LNCAP (cell line): ENCODE results near the gene SLC38A8.

ENCODE experiments used
- CTCF ChIP-seq: fragments of 450-650 bp; IDR thresholded peaks from 2 replicates; pipeline ENCODE4 v1.5.1; 2017; ENCODE audit warnings: mild to moderate bottlenecking

Gene SLC38A8

GRCh38 chr16:84022644-84023043 lies 20.0 kb downstream of the SLC38A8 start:
- TF ChIP-seq CTCF: no peak

- no peak for TF ChIP-seq CTCF
Observed at GRCh38 chr16:84021488-84021887, 21.1 kb downstream of the SLC38A8 start.

- no peak for TF ChIP-seq CTCF
Observed at GRCh38 chr16:84020353-84020752, 22.2 kb downstream of the SLC38A8 start.

GRCh38 chr16:84018710-84019109 lies 23.9 kb downstream of the SLC38A8 start:
- TF ChIP-seq CTCF: no peak

- no peak for TF ChIP-seq CTCF
Observed at GRCh38 chr16:84016477-84016876, 26.1 kb downstream of the SLC38A8 start.

GRCh38 chr16:84015399-84015798 lies 27.2 kb downstream of the SLC38A8 start:
- TF ChIP-seq CTCF: no peak

GRCh38 chr16:84014570-84015327 lies 27.8 kb downstream of the SLC38A8 start:
- no peak for TF ChIP-seq CTCF
